B cell (primary cell): Measurements from ENCODE around the gene CD244. TPM values are rescaled to one million over a fixed set of nuclear protein-coding genes. Genes with fewer than 3 reads are reported as not detected.

Experiments
- ATAC-seq: fragments of 200-7000 bp; cut with Tn5 transposase; one replicate; pipeline ENCODE4 v1.10.0; 2021; ENCODE audit warnings: low read depth, mild to moderate bottlenecking, moderate number of reproducible peaks, moderate library complexity
- CTCF ChIA-PET: fragments of 350-600 bp; sonication (Branson Sonifier 250); formaldehyde crosslinking; loops from one replicate; lab custom pipeline; 2021; ENCODE audit warnings: antibody characterized with exemption, inconsistent platforms; lab: Charles Lee
- POLR2A ChIA-PET: fragments of 350-600 bp; sonication (Branson Sonifier 250); formaldehyde crosslinking; loops from one replicate; lab custom pipeline; 2021; ENCODE audit warnings: antibody characterized with exemption; lab: Charles Lee
- DNase-seq: peaks from one replicate; pipeline ENCODE4 v3.0.0; 2013
- H2AFZ ChIP-seq: 2 replicates; pipeline ENCODE4 v1.6.1; 2012; ENCODE audit warnings: mild to moderate bottlenecking, low read depth, low read length; ENCODE audit not compliant: insufficient read depth, poor library complexity, severe bottlenecking
- H3K27ac ChIP-seq, 2 donors: 1 replicate in 1 of 2; 2 replicates in 1 of 2; pipeline ENCODE4 v1.5.1; 2012 to 2013; ENCODE audit warnings: low read length in 2 of 2, mild to moderate bottlenecking in 2 of 2, moderate library complexity in 1 of 2
- H3K27me3 ChIP-seq, 4 experiments: fragments of 200-600 bp in 1 of 4; sonication (generic) in 1 of 4; replicated peaks in 1 of 4; 1 replicate in 2 of 4; 2 replicates in 2 of 4; pipeline versions ENCODE4 v1.6.1 to v1.7.0; 2013 to 2016; ENCODE audit warnings: low read length in 3 of 4, mild to moderate bottlenecking in 2 of 4, mixed read lengths in 1 of 4, moderate library complexity in 1 of 4; ENCODE audit not compliant: insufficient read depth in 4 of 4, control insufficient read depth in 3 of 4; ENCODE audit errors: control extremely low read depth in 1 of 4
- H3K36me3 ChIP-seq, 2 experiments: replicated peaks in 1 of 2; 1 replicate in 1 of 2; 2 replicates in 1 of 2; pipeline versions ENCODE4 v1.6.1 to v1.7.1; 2013; ENCODE audit warnings: low read length in 1 of 2; ENCODE audit not compliant: insufficient read depth in 2 of 2, control insufficient read depth in 1 of 2; ENCODE audit errors: control extremely low read depth in 1 of 2, extremely low read depth in 1 of 2
- H3K4me1 ChIP-seq, 2 donors: fragments of 200-600 bp in 1 of 2; sonication (generic) in 1 of 2; 1 replicate in 1 of 2; 2 replicates in 1 of 2; pipeline versions ENCODE4 v1.5.1 to v1.6.1; 2013 to 2017; ENCODE audit warnings: low read length in 2 of 2; ENCODE audit not compliant: control insufficient read depth in 2 of 2, insufficient read depth in 2 of 2
- H3K4me2 ChIP-seq: replicated peaks from 2 replicates; pipeline ENCODE3; 2012; ENCODE audit warnings: mild to moderate bottlenecking, low read depth, low read length; ENCODE audit not compliant: poor library complexity, severe bottlenecking
- H3K4me3 ChIP-seq, 5 experiments: fragments of 200-600 bp in 1 of 5; sonication (generic) in 1 of 5; 1 replicate in 3 of 5; 2 replicates in 2 of 5; pipeline versions ENCODE4 v1.5.1 to v1.7.0; 2011 to 2016; ENCODE audit warnings: low read length in 4 of 5, mild to moderate bottlenecking in 4 of 5, low read depth in 2 of 5, control low read depth in 1 of 5, moderate library complexity in 1 of 5; ENCODE audit not compliant: insufficient read depth in 1 of 5; ENCODE audit errors: control extremely low read depth in 1 of 5, extremely low read depth in 1 of 5
- H3K79me2 ChIP-seq: fragments of 200-600 bp; sonication (generic); one replicate; pipeline ENCODE4 v1.6.0; 2016; ENCODE audit warnings: low read length; ENCODE audit not compliant: control insufficient read depth, insufficient read depth
- H3K9ac ChIP-seq: fragments of 200-600 bp; sonication (generic); 2 replicates; pipeline ENCODE4 v1.6.1; 2017; ENCODE audit warnings: mild to moderate bottlenecking, low read length, moderate library complexity
- H3K9me3 ChIP-seq, 3 donors: one replicate each; pipeline versions ENCODE4 v1.6.1 to v1.7.1; 2013; ENCODE audit warnings: low read length in 2 of 3; ENCODE audit not compliant: control insufficient read depth in 2 of 3, insufficient read depth in 1 of 3; ENCODE audit errors: control extremely low read depth in 1 of 3
- H4K20me1 ChIP-seq: 2 replicates; pipeline ENCODE4 v1.6.0; 2012; ENCODE audit warnings: mild to moderate bottlenecking, low read length; ENCODE audit not compliant: insufficient read depth, control insufficient read depth, poor library complexity, severe bottlenecking
- H3K27ac Mint-ChIP-seq: one replicate; pipeline ENCODE4 v1.8.0; 2021; ENCODE audit warnings: mixed read lengths
- H3K27me3 Mint-ChIP-seq: one replicate; pipeline ENCODE4 v1.8.0; 2021; ENCODE audit warnings: mixed read lengths
- H3K4me1 Mint-ChIP-seq: one replicate; pipeline ENCODE4 v1.8.0; 2021; ENCODE audit warnings: mixed read lengths
- H3K4me3 Mint-ChIP-seq: one replicate; pipeline ENCODE4 v1.8.0; 2021; ENCODE audit warnings: mixed read lengths
- H3K9me3 Mint-ChIP-seq: one replicate; pipeline ENCODE4 v1.8.0; 2022; ENCODE audit warnings: mixed read lengths; ENCODE audit not compliant: insufficient read depth
- EZH2 ChIP-seq: IDR thresholded peaks from 2 replicates; pipeline ENCODE4 v1.6.1; 2012; ENCODE audit warnings: borderline replicate concordance, low read depth, mild to moderate bottlenecking, moderate library complexity, low read length; ENCODE audit not compliant: insufficient read depth, poor library complexity, severe bottlenecking
- WGBS: methylation state at CpG from one replicate; pipeline ENCODE4 v1.1.5; 2013; ENCODE audit warnings: missing lambda C conversion rate; ENCODE audit not compliant: insufficient coverage; 5-methylcytosine and 5-hydroxymethylcytosine counted together
- intact Hi-C: fragments of 100-400 bp; cut with micrococcal nuclease; formaldehyde crosslinking; loops from one replicate; pipeline ENCODE4 v1.10.0; 2022
- polyA plus RNA-seq: library from polyadenylated mRNA; depleted of rRNA; stranded (reverse); fragments of >200 nt; gene quantifications from 2 replicates; pipeline ENCODE4 v1.2.3, GENCODE V29; 2012
- total RNA-seq, 2 donors: library from RNA; stranded (reverse); fragments of 120-200 nt in 1 of 2; gene quantifications; 1 replicate in 1 of 2; 2 replicates in 1 of 2; pipeline versions ENCODE4 v1.2.3 to v1.2.4, GENCODE V29; 2013 to 2022
- TF ChIP-seq, protein P1 (sequence below): fragments of 200-600 bp; IDR thresholded peaks from one replicate; pipeline ENCODE4 v1.8.0; 2022; ENCODE audit warnings: antibody characterized with exemption, mild to moderate bottlenecking

The CD244 gene
- total and polyA plus RNA-seq, 2 donors (not counting 1 experiment from before 2014, with no cell fraction given), result 0.31 TPM; not detected in 1

GRCh38 chr1:160837558-160838205 is 25.0 kb downstream of the CD244 start:
- 0% methylated on average over 9 of the region's 9 CpGs for WGBS
- intact Hi-C loops, result loop anchor here (2.0 to 10.0 kb wide), 3 partner anchors 40 to 295 kb away; partner anchors contain the start of genes DEDD, ITLN1 and LY9
- Histone ChIP-seq H3K27me3 (no peaks in the 10 kb centered on the region), H3K79me2 (no peaks in the 10 kb centered on the region), H3K4me2 (peak overlapping the region; percentile 72), H3K9me3 (no peaks in the 10 kb centered on the region), H2AFZ (peak overlapping the region; percentile 64), H3K4me3 (peak overlapping the region in 1 of 5 experiments; percentile 30), H4K20me1 (no peaks in the 10 kb centered on the region), H3K27ac (peak overlapping the region; percentile 71 to 72), H3K9ac (peak overlapping the region; percentile 19), H3K36me3 (no peaks in the 10 kb centered on the region), H3K4me1 (peaks cover 33 to 34% of the 10 kb centered on the region in 2 donors)
- Mint-ChIP-seq H3K27me3 (no peaks in the 10 kb centered on the region), H3K4me3 (peak overlapping the region; percentile 41), H3K27ac (peak overlapping the region; percentile 90), H3K4me1 (peaks cover 41% of the 10 kb centered on the region), H3K9me3 (no peaks in the 10 kb centered on the region)
- ATAC-seq, result peak; percentile 97
- DNase-seq, result peak; percentile 91
- no peak for TF ChIP-seq EZH2
- TF ChIP-seq, protein P1, sequence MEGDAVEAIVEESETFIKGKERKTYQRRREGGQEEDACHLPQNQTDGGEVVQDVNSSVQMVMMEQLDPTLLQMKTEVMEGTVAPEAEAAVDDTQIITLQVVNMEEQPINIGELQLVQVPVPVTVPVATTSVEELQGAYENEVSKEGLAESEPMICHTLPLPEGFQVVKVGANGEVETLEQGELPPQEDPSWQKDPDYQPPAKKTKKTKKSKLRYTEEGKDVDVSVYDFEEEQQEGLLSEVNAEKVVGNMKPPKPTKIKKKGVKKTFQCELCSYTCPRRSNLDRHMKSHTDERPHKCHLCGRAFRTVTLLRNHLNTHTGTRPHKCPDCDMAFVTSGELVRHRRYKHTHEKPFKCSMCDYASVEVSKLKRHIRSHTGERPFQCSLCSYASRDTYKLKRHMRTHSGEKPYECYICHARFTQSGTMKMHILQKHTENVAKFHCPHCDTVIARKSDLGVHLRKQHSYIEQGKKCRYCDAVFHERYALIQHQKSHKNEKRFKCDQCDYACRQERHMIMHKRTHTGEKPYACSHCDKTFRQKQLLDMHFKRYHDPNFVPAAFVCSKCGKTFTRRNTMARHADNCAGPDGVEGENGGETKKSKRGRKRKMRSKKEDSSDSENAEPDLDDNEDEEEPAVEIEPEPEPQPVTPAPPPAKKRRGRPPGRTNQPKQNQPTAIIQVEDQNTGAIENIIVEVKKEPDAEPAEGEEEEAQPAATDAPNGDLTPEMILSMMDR, result peak; percentile 65
- POLR2A ChIA-PET, result interaction anchor here (0.6 to 2.1 kb wide), 2 partner anchors 109 to 116 kb away, joined by 3 to 4 read pairs; partner anchors contain the start of gene ITLN2
- CTCF ChIA-PET, result interaction anchor here (0.6 to 6.6 kb wide), 20 partner anchors 8 to 426 kb away, joined by 3 to 111 read pairs (median 5); partner anchors contain the start of genes ITLN2, KLHDC9 and LY9
